CD4-positive, alpha-beta T cell (primary cell): Measurements from ENCODE around the gene RAB11FIP2. TPM values are rescaled to one million over a fixed set of nuclear protein-coding genes. Genes with fewer than 3 reads are reported as not detected.

Source experiments
- ATAC-seq: fragments of 200-7000 bp; cut with Tn5 transposase; one replicate; pipeline ENCODE4 v1.10.0; 2022; ENCODE audit warnings: mild to moderate bottlenecking; ENCODE audit not compliant: poor library complexity
- CTCF ChIA-PET: fragments of 350-600 bp; sonication (Branson Sonifier 250); formaldehyde crosslinking; loops from one replicate; lab custom pipeline; 2021; ENCODE audit warnings: antibody characterized with exemption, inconsistent platforms; lab: Charles Lee
- POLR2A ChIA-PET: fragments of 350-600 bp; sonication (Branson Sonifier 250); formaldehyde crosslinking; loops from one replicate; lab custom pipeline; 2021; ENCODE audit warnings: antibody characterized with exemption, inconsistent platforms; lab: Charles Lee
- DNase-seq, 14 experiments: peaks; one replicate each; pipeline ENCODE4 v3.0.0-alpha.2; 2013 to 2020; ENCODE audit warnings: mixed read lengths in 2 of 14
- H3K27ac ChIP-seq, 2 donors: one replicate each; pipeline versions ENCODE4 v1.5.1 to v1.7.0; 2013; ENCODE audit warnings: low read length in 2 of 2, low read depth in 1 of 2, mild to moderate bottlenecking in 1 of 2
- H3K27me3 ChIP-seq, 2 experiments: 1 replicate in 1 of 2; 2 replicates in 1 of 2; pipeline versions ENCODE4 v1.6.1 to v1.7.0; 2013; ENCODE audit warnings: low read length in 2 of 2, control low read depth in 1 of 2, mild to moderate bottlenecking in 1 of 2, moderate library complexity in 1 of 2; ENCODE audit not compliant: insufficient read depth in 2 of 2, control insufficient read depth in 1 of 2
- H3K36me3 ChIP-seq: one replicate; pipeline ENCODE4 v1.6.1; 2013; ENCODE audit warnings: low read length, control low read depth; ENCODE audit not compliant: insufficient read depth
- H3K4me1 ChIP-seq: one replicate; pipeline ENCODE4 v1.6.1; 2013; ENCODE audit warnings: low read length, control low read depth; ENCODE audit not compliant: insufficient read depth
- H3K4me3 ChIP-seq: one replicate; pipeline ENCODE4 v1.5.1; 2013; ENCODE audit warnings: mild to moderate bottlenecking, low read length, moderate library complexity
- H3K9me3 ChIP-seq, 2 experiments: 1 replicate in 1 of 2; 2 replicates in 1 of 2; pipeline versions ENCODE4 v1.6.1 to v1.7.0; 2013; ENCODE audit warnings: low read length in 2 of 2, mild to moderate bottlenecking in 2 of 2, control low read depth in 1 of 2, moderate library complexity in 1 of 2; ENCODE audit not compliant: control insufficient read depth in 1 of 2, insufficient read depth in 1 of 2
- H3K27ac Mint-ChIP-seq: one replicate; pipeline ENCODE4 v1.8.0; 2020; ENCODE audit warnings: mixed read lengths
- H3K27me3 Mint-ChIP-seq: one replicate; pipeline ENCODE4 v1.8.0; 2021; ENCODE audit warnings: mixed read lengths
- H3K36me3 Mint-ChIP-seq: one replicate; pipeline ENCODE4 v1.8.0; 2021; ENCODE audit warnings: low read depth, mixed read lengths
- H3K4me1 Mint-ChIP-seq: one replicate; pipeline ENCODE4 v1.8.0; 2021; ENCODE audit warnings: low read depth, mixed read lengths
- H3K4me3 Mint-ChIP-seq: one replicate; pipeline ENCODE4 v1.8.0; 2020; ENCODE audit warnings: mild to moderate bottlenecking, mixed read lengths
- H3K9me3 Mint-ChIP-seq: one replicate; pipeline ENCODE4 v1.8.0; 2020; ENCODE audit warnings: mixed read lengths
- CTCF ChIP-seq: fragments of 200-600 bp; IDR thresholded peaks from one replicate; pipeline ENCODE4 v1.8.0; 2022; ENCODE audit warnings: antibody characterized with exemption, mild to moderate bottlenecking
- intact Hi-C, 2 experiments: fragments of 100-400 bp; cut with DNase I in 1 of 2; cut with micrococcal nuclease in 1 of 2; formaldehyde crosslinking; loops; one replicate each; pipeline versions ENCODE4 v1.15.1 to v1.9.0; 2023 to 2025; cut with DNase I, micrococcal nuclease
- total RNA-seq, 174 experiments: library from RNA in 2 of 174; stranded (reverse) in 2 of 174; gene quantifications; one replicate each; pipeline ENCODE4 v1.2.3 and lab custom pipeline; 2021 to 2026

The RAB11FIP2 gene
- total RNA-seq, 2 experiments from 2014 or later, result 35.6 to 37.7 TPM

DNA sequence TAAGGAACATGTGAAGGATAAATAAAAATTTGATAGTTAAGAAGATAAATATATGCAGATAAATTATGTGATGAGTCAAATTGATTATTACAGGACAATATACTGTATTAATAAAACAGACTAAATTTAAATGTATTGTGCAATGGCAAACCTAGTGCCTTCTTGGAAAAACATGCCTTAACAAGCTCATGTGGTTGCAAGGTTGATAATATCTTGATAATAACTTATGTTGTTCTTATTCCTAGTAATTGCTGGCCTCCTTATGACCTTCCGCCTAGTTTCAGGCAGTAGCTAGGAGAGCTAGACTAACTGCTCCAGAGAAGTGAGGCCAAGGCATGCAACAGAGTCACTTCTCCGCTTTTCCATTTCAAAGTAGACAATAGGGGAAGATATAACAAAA, 7.6 kb upstream of the RAB11FIP2 start:
- Mint-ChIP-seq H3K36me3 (no peaks in the 10 kb centered on the region), H3K4me3 (no peak overlapping the region), H3K27me3 (peaks cover 9% of the 10 kb centered on the region), H3K4me1 (no peaks in the 10 kb centered on the region), H3K9me3 (no peaks in the 10 kb centered on the region), H3K27ac (no peak overlapping the region)
- Histone ChIP-seq H3K27me3 (no peaks in the 10 kb centered on the region), H3K4me1 (no peaks in the 10 kb centered on the region), H3K36me3 (no peaks in the 10 kb centered on the region), H3K9me3 (no peaks in the 10 kb centered on the region), H3K4me3 (no peak overlapping the region), H3K27ac (no peak overlapping the region)
- ChIA-PET POLR2A (no interaction called here), CTCF (no interaction called here)
- intact Hi-C loops, result no loop called here
- ATAC-seq (no peak), DNase-seq (no peak)
- TF ChIP-seq CTCF, result no peak

DNA sequence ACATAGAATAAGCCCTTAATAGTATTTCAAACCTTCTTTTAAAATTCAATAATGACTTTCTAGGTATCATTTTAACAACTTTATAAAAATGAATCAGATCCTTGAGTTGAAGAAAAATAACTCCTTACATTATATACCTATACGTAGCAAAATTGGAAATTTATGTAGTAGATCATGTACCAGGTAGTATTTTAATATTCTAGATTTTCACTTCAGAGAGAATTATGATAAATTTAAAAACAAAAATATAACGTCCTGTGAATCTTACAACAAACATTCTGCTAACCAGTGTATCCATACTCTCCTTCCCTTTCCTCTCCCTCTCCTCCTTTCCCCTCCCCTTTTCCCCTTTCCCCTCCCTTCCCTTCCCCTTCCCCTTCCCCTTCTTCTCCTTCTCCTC, 6.1 kb upstream of the RAB11FIP2 start:
- no peak overlapping the region for H3K27ac Mint-ChIP-seq

GRCh38 chr10:118047880-118048279, 1.1 kb upstream of the RAB11FIP2 start:
- H3K27ac ChIP-seq, result no peak overlapping the region
- TF ChIP-seq CTCF, result no peak
- intact Hi-C loops, result loop anchor here (5.0 to 10.0 kb wide), 6 partner anchors 297 to 1844 kb away; partner anchors contain the start of genes FAM204A (in 1 of the 2), INPP5F (in 1 of the 2), MCMBP (in 1 of the 2) and PDZD8 (in 1 of the 2)
- POLR2A ChIA-PET, result no interaction called here
- Mint-ChIP-seq H3K9me3 (no peaks in the 10 kb centered on the region), H3K27ac (peak overlapping the region; percentile 66), H3K27me3 (no peaks in the 10 kb centered on the region), H3K36me3 (no peaks in the 10 kb centered on the region), H3K4me1 (peaks cover 38% of the 10 kb centered on the region), H3K4me3 (peak overlapping the region; percentile 94)
- no peak for DNase-seq
- no peaks in the 10 kb centered on the region for H3K27me3 ChIP-seq
- no peaks in the 10 kb centered on the region for H3K36me3 ChIP-seq
- no peak for ATAC-seq
- peaks cover 13% of the 10 kb centered on the region for H3K4me1 ChIP-seq
- H3K4me3 ChIP-seq, result no peak overlapping the region
- CTCF ChIA-PET, result interaction anchor here (0.6 kb wide), 1 partner anchor 365 kb away, joined by 3 read pairs; no protein-coding TSS in a partner anchor
- H3K9me3 ChIP-seq, result no peaks in the 10 kb centered on the region

More for the DNA sequence above, 6.1 kb upstream of the RAB11FIP2 start:
- no peaks in the 10 kb centered on the region for H3K27me3 ChIP-seq
- H3K4me1 Mint-ChIP-seq, result no peaks in the 10 kb centered on the region
- TF ChIP-seq CTCF, result no peak
- no peaks in the 10 kb centered on the region for H3K9me3 ChIP-seq
- no peak overlapping the region for H3K4me3 ChIP-seq
- peaks cover 5% of the 10 kb centered on the region for H3K27me3 Mint-ChIP-seq
- no peak for ATAC-seq
- H3K4me1 ChIP-seq, result no peaks in the 10 kb centered on the region
- no peaks in the 10 kb centered on the region for H3K9me3 Mint-ChIP-seq
- ChIA-PET CTCF (no interaction called here), POLR2A (no interaction called here)
- H3K27ac ChIP-seq, result no peak overlapping the region
- intact Hi-C loops, result no loop called here
- H3K4me3 Mint-ChIP-seq, result no peak overlapping the region
- H3K36me3 ChIP-seq, result no peaks in the 10 kb centered on the region
- no peaks in the 10 kb centered on the region for H3K36me3 Mint-ChIP-seq
- no peak for DNase-seq
